ENCODE results near the gene PKN2.

Gene PKN2

DNA sequence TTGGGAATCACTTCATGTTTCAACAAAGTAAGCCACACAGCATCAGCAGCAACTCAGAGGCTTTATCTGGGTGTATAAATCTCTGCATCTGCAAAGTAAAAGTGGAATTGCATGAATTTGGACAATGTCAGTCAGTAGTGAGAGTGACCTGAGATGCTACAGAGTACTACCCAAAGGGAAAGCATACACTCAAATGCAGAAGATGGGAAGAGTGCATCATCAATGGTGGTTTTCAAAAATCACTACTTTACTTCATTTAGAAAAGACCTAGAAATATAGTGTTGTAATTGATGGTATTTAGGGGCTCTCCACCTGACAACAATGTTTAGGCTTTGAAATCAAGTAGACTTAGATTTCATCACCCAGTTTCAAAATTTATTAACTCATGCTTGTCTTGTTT, 24.5 kb upstream of the PKN2 start:
- intact Hi-C loops (cut with micrococcal nuclease): loop anchor here (10.0 kb wide), 1 partner anchor 145 kb away; no protein-coding TSS in a partner anchor
- Mint-ChIP-seq H3K27me3 (no peaks in the 10 kb centered on the region), H3K36me3 (ENCODE audit: low read depth) (no peaks in the 10 kb centered on the region), H3K27ac (no peak overlapping the region), H3K9me3 (no peaks in the 10 kb centered on the region), H3K4me1 (ENCODE audit: low read depth) (no peaks in the 10 kb centered on the region), H3K4me3 (no peak overlapping the region)

DNA sequence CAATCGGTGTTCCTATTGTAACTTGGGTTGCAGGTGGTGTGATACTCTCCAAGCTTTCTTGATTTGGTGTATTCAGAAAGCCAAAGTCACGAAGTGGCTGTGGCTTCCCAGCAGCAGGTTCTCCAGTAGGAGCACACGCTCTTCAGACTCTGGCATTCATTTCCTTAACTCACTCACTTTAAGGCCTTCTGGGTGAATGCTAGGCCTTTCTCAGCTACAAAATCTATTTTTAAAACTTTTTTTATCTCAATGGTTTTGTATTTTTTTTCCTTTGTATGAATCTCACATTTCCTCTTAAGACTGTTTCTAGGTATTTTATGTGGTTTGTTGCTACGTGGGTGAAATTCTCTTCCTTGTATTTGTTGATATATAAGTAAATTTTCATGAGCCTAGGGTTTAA, 22.9 kb upstream of the PKN2 start:
- Mint-ChIP-seq H3K36me3 (ENCODE audit: low read depth) (no peaks in the 10 kb centered on the region), H3K4me1 (ENCODE audit: low read depth) (no peaks in the 10 kb centered on the region), H3K4me3 (no peak overlapping the region), H3K27me3 (no peaks in the 10 kb centered on the region), H3K9me3 (no peaks in the 10 kb centered on the region), H3K27ac (no peak overlapping the region)
- intact Hi-C loops (cut with micrococcal nuclease): no loop called here

DNA sequence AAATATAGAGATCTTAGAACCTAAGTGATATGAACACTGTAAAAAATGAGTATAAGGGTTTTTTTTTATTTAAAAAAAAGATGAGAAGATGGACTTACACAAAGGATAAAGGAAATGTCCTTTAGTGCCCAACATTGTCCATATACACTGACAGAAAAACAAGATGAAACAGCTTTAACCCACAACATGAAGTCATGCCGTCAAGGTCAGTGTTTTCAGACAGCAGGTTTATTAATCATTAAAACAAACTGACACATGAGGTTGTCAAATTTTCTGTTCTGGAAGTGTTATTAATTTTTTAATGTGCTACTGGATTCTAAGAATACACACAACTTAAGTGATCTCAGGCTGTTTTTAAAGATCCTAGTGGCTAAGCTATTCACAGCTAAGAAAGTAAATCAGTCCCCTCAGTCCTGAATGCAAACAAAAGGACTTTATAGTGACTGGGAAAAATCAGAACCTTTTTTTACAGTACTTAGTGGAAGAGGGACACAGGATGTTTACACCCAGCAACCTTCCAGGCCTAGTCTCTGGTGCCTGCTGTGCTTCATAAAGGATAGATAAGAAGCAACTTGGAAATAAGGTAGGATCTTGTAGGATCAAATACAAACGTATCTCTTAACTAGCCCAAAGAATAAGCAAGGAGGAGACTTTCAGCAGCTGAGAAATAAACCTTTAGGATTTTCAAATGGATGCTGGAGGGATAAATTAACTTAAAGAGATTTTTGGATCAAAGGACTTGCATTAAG, 21.9 kb upstream of the PKN2 start:
- intact Hi-C loops (cut with micrococcal nuclease): no loop called here
- H3K9me3 Mint-ChIP-seq: no peaks in the 10 kb centered on the region
- no peaks in the 10 kb centered on the region for H3K36me3 Mint-ChIP-seq (ENCODE audit: low read depth)
- H3K4me3 Mint-ChIP-seq: no peak overlapping the region
- no peak overlapping the region for H3K27ac Mint-ChIP-seq
- no peaks in the 10 kb centered on the region for H3K27me3 Mint-ChIP-seq
- no peaks in the 10 kb centered on the region for H3K4me1 Mint-ChIP-seq (ENCODE audit: low read depth)

DNA sequence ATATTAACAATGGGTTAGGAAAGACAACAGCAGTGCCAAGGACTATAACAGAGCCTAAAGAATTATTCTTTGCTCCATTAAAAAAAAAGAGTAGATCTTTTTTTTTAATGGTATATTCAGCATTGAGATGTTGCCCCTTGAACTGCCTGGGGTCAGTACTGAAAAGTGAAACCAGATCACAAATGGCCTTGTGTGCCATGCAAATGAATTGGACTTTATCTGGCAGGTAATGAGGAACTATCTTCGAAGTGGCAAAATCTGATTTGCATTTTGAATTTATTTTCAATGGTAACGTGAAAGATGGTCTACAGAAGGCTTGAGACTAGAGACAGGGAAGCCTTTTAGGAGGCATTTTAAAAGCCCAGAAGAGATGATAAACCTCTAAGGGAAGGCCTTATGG, 21.4 kb upstream of the PKN2 start:
- H3K4me3 Mint-ChIP-seq: no peak overlapping the region
- H3K36me3 Mint-ChIP-seq (ENCODE audit: low read depth): no peaks in the 10 kb centered on the region
- H3K27me3 Mint-ChIP-seq: no peaks in the 10 kb centered on the region
- no peaks in the 10 kb centered on the region for H3K9me3 Mint-ChIP-seq
- no peak overlapping the region for H3K27ac Mint-ChIP-seq
- intact Hi-C loops (cut with micrococcal nuclease): no loop called here
- H3K4me1 Mint-ChIP-seq (ENCODE audit: low read depth): no peaks in the 10 kb centered on the region

DNA sequence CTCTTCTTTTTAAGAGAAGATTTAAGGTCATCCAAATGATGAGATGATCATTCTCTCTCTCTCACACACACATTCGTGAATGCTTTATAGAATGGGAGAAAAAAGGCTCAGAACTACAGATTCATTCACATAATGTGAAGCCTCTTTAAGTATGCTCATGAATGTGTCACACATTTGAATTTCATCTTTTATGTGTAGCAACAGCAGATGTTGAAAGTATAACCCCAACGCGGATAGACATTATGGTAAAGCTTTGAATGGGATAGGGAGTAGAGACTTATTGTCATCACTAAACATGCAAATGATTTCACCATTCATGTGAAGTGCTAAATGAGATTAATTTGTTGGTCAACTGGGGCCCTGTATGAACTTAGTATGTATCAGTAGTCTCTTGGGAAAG, 15.7 kb upstream of the PKN2 start:
- intact Hi-C loops (cut with micrococcal nuclease): no loop called here
- no peaks in the 10 kb centered on the region for H3K4me1 Mint-ChIP-seq (ENCODE audit: low read depth)
- H3K9me3 Mint-ChIP-seq: no peaks in the 10 kb centered on the region
- no peak overlapping the region for H3K27ac Mint-ChIP-seq
- no peak overlapping the region for H3K4me3 Mint-ChIP-seq
- H3K36me3 Mint-ChIP-seq (ENCODE audit: low read depth): no peaks in the 10 kb centered on the region
- peaks cover 3% of the 10 kb centered on the region for H3K27me3 Mint-ChIP-seq

DNA sequence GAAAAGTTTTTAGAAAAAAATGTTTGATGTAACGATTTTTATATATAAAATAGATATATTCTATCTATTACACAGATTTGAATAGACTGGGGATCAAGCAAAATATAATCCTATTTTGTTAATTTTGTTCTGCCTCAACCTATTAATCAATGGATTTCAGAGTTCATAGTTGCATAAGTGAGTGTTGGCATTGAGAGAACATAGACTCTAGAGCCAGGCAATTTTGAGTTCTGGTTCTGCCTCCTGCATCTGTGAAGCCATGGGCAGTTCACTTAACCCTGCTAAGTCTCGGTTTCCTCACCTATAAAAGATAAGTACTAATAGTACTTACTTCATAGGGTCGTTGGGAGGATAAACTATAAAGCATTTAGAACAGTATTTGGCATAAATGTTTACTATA, 13.6 kb upstream of the PKN2 start:
- intact Hi-C loops (cut with micrococcal nuclease): no loop called here
- H3K4me1 Mint-ChIP-seq (ENCODE audit: low read depth): no peaks in the 10 kb centered on the region
- no peaks in the 10 kb centered on the region for H3K36me3 Mint-ChIP-seq (ENCODE audit: low read depth)
- no peak overlapping the region for H3K27ac Mint-ChIP-seq
- no peaks in the 10 kb centered on the region for H3K9me3 Mint-ChIP-seq
- H3K27me3 Mint-ChIP-seq: peaks cover 3% of the 10 kb centered on the region
- no peak overlapping the region for H3K4me3 Mint-ChIP-seq

DNA sequence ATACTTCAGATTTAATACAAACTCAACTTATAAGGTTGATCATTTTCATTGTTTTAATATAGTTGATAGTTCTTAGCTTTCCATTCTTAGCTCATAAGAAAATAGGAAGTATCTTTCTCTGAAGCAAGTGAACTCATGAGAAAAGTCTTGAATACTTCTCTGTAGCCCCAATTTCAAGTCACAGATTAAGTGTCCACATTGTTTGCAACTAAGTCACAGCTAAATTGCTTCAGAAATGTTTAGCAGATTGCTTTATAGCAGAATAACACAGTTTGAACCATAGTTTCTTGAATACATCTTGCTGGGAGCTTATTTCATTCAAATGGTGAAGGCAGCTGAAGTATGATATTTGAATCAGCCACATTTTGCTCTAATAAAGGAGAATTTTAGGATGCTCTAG, 10.6 kb upstream of the PKN2 start:
- no peak overlapping the region for H3K27ac Mint-ChIP-seq
- H3K4me1 Mint-ChIP-seq (ENCODE audit: low read depth): no peaks in the 10 kb centered on the region
- no peak overlapping the region for H3K4me3 Mint-ChIP-seq
- H3K36me3 Mint-ChIP-seq (ENCODE audit: low read depth): no peaks in the 10 kb centered on the region
- peaks cover 3% of the 10 kb centered on the region for H3K27me3 Mint-ChIP-seq
- no peaks in the 10 kb centered on the region for H3K9me3 Mint-ChIP-seq
- intact Hi-C loops (cut with micrococcal nuclease): no loop called here

DNA sequence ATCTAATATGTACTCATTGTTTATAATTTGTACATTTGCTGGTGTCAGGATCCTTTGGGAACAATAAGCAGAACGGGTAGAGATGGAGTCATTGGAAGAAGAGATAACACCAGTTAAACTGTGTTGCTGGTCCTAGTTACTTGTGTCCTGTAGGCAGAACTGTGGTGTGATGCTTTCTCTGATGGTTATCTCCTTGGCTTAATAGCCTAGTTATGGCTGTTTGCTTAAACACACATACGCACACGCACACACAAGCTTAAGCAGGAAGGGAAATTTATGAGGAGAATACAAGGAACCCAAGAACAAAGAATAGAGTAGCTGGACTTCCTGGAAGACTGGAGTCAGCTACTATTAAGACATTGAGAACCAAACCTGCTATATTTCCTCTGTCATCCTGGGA, 5.7 kb upstream of the PKN2 start:
- Mint-ChIP-seq H3K4me1 (ENCODE audit: low read depth) (peaks cover 10% of the 10 kb centered on the region), H3K36me3 (ENCODE audit: low read depth) (peaks cover 2% of the 10 kb centered on the region), H3K4me3 (no peak overlapping the region), H3K27me3 (no peaks in the 10 kb centered on the region), H3K27ac (no peak overlapping the region), H3K9me3 (no peaks in the 10 kb centered on the region)
- intact Hi-C loops (cut with micrococcal nuclease): no loop called here

DNA sequence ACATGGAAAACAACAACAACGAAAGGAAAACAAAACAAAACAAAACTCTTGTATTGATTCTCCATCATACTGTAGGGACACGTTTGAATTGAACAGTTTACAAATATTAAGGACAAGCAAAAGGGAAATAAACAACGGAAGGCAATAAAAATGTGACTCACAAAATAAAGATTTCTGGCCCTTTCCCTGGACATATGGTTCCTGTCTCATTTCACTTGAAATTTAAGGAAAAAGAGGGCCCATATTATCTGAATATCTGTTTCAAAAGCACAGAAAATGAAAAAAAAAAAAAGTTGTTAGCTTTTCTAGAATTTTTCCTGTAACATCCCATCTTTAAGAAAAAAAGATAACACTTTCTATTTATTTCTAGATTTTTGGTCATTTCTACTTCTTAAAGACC, 3.6 kb upstream of the PKN2 start:
- intact Hi-C loops (cut with micrococcal nuclease): loop anchor here (5.0 to 10.0 kb wide), 2 partner anchors 197 to 1766 kb away; partner anchors contain the start of genes HS2ST1 and SELENOF
- peaks cover 16% of the 10 kb centered on the region for H3K4me1 Mint-ChIP-seq (ENCODE audit: low read depth)

DNA sequence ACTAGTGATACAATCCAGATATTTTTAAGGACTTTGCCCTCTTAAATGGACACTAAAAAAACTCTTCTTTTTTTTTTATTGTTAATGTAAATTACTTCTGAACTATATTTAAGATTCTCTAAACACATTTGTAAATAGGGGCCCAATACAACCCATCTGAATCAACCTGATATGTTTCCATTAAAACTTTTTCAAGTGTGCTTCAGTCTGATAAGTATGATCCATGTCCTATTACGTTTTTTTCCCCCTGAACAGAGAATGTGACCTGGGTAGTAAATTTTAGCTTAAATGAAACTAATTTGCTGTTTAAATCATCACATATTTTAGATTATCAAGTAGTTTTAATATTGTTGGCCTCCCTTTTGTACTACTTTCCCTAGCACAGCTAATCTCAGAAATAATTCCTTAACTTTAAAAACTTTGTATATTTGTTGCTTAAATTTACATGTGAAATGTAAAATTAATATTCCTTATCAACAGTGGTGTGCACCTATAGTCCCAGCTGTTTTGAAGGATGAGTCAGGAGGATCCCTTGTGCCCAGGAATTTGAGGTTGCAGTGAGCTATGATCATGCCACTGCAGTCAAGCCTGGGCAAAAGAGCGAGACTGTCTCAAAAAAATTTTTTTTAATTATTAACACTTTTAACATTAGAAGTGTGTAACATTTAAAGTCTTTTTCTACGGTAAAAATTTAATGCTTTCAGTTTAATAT, 3.0 kb upstream of the PKN2 start:
- peaks cover 22% of the 10 kb centered on the region for H3K36me3 Mint-ChIP-seq (ENCODE audit: low read depth)
- H3K4me1 Mint-ChIP-seq (ENCODE audit: low read depth): peaks cover 16% of the 10 kb centered on the region
- H3K27me3 Mint-ChIP-seq: no peaks in the 10 kb centered on the region
- intact Hi-C loops (cut with micrococcal nuclease): loop anchor here (5.0 to 10.0 kb wide), 2 partner anchors 196 to 1766 kb away; partner anchors contain the start of genes HS2ST1 and SELENOF
- no peak overlapping the region for H3K4me3 Mint-ChIP-seq
- no peak overlapping the region for H3K27ac Mint-ChIP-seq
- no peaks in the 10 kb centered on the region for H3K9me3 Mint-ChIP-seq

More for the DNA sequence above, 3.6 kb upstream of the PKN2 start:
- Mint-ChIP-seq H3K27me3 (no peaks in the 10 kb centered on the region), H3K36me3 (ENCODE audit: low read depth) (peaks cover 22% of the 10 kb centered on the region), H3K9me3 (no peaks in the 10 kb centered on the region), H3K4me3 (no peak overlapping the region), H3K27ac (no peak overlapping the region)

DNA sequence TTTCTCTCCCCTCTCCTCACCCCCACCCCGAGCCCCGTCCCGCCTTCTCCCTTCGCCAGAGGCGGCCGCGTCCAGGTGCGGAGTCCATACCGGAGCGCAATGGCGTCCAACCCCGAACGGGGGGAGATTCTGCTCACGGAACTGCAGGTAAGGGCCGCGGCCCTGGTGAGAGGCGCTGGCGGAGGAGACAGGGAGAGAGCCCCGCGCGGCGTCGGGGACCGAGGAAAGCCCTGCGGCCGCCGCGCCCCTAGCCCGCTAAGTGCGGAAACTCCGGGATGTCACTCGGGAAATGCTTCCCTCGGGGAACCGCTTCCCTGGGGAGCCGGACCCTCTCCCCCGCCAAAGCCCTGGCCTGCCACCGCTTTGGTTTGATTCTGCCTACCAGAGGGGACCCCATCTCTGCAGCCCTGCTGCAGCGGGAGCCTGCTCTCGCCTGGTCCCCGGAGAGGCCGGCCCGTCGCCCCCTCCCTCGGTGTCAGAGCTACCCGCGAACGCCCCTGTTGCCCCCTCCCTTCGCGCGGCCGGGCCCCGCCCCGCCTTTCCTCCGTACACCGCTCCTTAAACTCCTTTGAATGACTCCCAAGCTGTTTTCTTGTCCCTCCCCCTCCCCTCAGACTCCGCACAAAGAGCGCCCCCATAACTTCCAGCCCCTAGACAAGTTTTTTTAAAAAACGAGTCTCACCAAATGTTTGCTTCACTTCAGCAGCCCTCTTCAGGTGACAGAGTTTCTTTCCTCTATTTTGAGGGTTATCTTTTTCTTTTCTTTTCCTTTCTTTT, 597 bp downstream of the PKN2 start:
- H3K4me1 Mint-ChIP-seq (ENCODE audit: low read depth): peaks cover 16% of the 10 kb centered on the region
- H3K4me3 Mint-ChIP-seq: peak overlapping the region; percentile 99
- peak overlapping the region; percentile 97 for H3K27ac Mint-ChIP-seq
- peaks cover 22% of the 10 kb centered on the region for H3K36me3 Mint-ChIP-seq (ENCODE audit: low read depth)
- H3K27me3 Mint-ChIP-seq: no peaks in the 10 kb centered on the region
- intact Hi-C loops (cut with micrococcal nuclease): loop anchor here (2.0 to 10.0 kb wide), 3 partner anchors 14 to 1770 kb away; partner anchors contain the start of genes HS2ST1 and SELENOF
- no peaks in the 10 kb centered on the region for H3K9me3 Mint-ChIP-seq

DNA sequence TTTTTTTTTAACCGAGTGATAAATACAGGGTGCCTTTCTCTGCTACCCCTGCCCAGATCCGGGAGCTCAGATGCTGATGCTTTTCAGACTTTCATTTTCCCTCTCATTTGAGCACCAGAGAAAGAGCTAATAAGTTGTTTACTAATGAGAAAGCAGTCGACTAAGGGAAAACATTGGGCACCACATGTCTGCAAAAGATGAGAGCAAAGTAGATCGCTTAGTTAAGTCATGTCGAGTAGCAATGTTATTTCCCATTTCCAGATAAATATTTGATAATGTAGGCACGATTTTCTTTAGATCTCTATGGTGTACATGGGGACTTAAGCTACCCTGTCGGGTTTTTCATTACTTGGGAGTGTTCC, 1.2 kb downstream of the PKN2 start:
- Mint-ChIP-seq H3K27ac (peak overlapping the region; percentile 97), H3K27me3 (no peaks in the 10 kb centered on the region), H3K4me1 (ENCODE audit: low read depth) (peaks cover 16% of the 10 kb centered on the region), H3K9me3 (no peaks in the 10 kb centered on the region), H3K36me3 (ENCODE audit: low read depth) (peaks cover 22% of the 10 kb centered on the region), H3K4me3 (peak overlapping the region; percentile 99)
- intact Hi-C loops (cut with micrococcal nuclease): loop anchor here (2.0 to 10.0 kb wide), 2 partner anchors 14 to 1770 kb away; partner anchors contain the start of genes HS2ST1 and SELENOF

DNA sequence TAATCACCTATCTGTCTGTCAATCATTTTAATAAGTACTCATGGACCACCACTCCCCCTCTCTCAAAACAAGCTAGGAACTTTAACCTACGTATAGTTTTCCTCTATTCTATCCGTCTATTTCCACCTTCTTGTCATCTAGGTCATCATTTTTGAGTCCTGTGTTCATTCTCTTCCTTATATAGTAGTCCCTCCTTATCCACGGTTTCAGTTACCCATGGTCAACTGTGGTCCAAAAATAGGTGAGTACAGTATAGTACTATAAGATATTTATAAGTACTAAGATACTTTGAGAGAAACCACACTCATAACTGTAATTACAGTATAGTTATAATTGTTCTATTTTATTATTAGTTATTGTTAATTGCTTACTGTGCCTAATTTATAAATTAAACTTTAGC, 7.5 kb downstream of the PKN2 start:
- no peak overlapping the region for H3K4me3 Mint-ChIP-seq
- peaks cover 35% of the 10 kb centered on the region for H3K36me3 Mint-ChIP-seq (ENCODE audit: low read depth)
- H3K9me3 Mint-ChIP-seq: no peaks in the 10 kb centered on the region
- peaks cover 29% of the 10 kb centered on the region for H3K4me1 Mint-ChIP-seq (ENCODE audit: low read depth)
- H3K27me3 Mint-ChIP-seq: no peaks in the 10 kb centered on the region
- no peak overlapping the region for H3K27ac Mint-ChIP-seq
- intact Hi-C loops (cut with micrococcal nuclease): no loop called here

DNA sequence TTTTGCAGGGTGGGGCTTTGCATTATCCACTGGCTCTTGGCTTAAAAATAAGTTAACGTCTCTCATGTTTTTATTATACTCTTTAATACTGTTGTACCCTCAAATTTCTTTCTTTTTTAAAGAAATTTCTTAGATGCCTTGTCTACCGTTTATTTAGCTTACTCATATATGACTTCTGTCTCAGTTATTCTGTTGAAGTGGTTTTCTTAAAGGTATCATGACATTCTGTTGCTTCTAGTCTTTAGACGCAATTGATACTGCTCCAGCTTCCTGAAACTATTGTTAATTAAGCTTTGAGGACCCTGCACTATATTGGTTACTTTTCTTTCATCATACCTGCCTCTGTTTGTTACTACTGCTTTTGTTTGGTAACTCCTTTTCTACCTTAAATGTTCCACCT, 11.7 kb downstream of the PKN2 start:
- Mint-ChIP-seq H3K9me3 (no peaks in the 10 kb centered on the region), H3K36me3 (ENCODE audit: low read depth) (peaks cover 35% of the 10 kb centered on the region), H3K4me1 (ENCODE audit: low read depth) (peaks cover 64% of the 10 kb centered on the region), H3K4me3 (no peak overlapping the region), H3K27me3 (no peaks in the 10 kb centered on the region), H3K27ac (peak overlapping the region; percentile 17)
- intact Hi-C loops (cut with micrococcal nuclease): no loop called here

All from dendritic cell treated with granulocyte-macrophage colony-stimulating factor and Interleukin-4, amounts not matched to agents 40 ng/mL and 50 ng/mL, for 4 days (primary cell).